Muscle layer of duodenum (tissue), 2 donors: ENCODE measurements around the gene OR51B5.
"Not testable (repeated sequence)": the region's sequence is repeated elsewhere in the genome, so short reads cannot be mapped to it uniquely, and the experiment has no call there.

ENCODE experiments used
- H3K27ac ChIP-seq: one replicate; pipeline ENCODE4 v1.7.0; 2013; ENCODE audit warnings: mild to moderate bottlenecking, low read length
- H3K27me3 ChIP-seq: one replicate; pipeline ENCODE4 v1.7.0; 2013; ENCODE audit warnings: low read depth, mild to moderate bottlenecking, control low read depth, low read length
- H3K36me3 ChIP-seq, 2 donors: one replicate each; pipeline ENCODE4 v1.7.0; 2013; ENCODE audit warnings: low read length in 2 of 2, control low read depth in 1 of 2, mild to moderate bottlenecking in 1 of 2; ENCODE audit not compliant: insufficient read depth in 2 of 2, control insufficient read depth in 1 of 2
- H3K4me1 ChIP-seq, 2 donors: one replicate each; pipeline ENCODE4 v1.7.0; 2013; ENCODE audit warnings: low read length in 2 of 2, mild to moderate bottlenecking in 2 of 2, control low read depth in 1 of 2, moderate library complexity in 1 of 2; ENCODE audit not compliant: insufficient read depth in 2 of 2, control insufficient read depth in 1 of 2
- H3K4me3 ChIP-seq, 2 donors: one replicate each; pipeline ENCODE4 v1.7.0; 2013; ENCODE audit warnings: low read length in 2 of 2, low read depth in 1 of 2, mild to moderate bottlenecking in 1 of 2
- H3K9me3 ChIP-seq, 2 donors: one replicate each; pipeline ENCODE4 v1.7.0; 2013; ENCODE audit warnings: low read length in 2 of 2, control low read depth in 1 of 2, mild to moderate bottlenecking in 1 of 2; ENCODE audit not compliant: control insufficient read depth in 1 of 2
- donor health status: healthy.

OR51B5 gene

DNA sequence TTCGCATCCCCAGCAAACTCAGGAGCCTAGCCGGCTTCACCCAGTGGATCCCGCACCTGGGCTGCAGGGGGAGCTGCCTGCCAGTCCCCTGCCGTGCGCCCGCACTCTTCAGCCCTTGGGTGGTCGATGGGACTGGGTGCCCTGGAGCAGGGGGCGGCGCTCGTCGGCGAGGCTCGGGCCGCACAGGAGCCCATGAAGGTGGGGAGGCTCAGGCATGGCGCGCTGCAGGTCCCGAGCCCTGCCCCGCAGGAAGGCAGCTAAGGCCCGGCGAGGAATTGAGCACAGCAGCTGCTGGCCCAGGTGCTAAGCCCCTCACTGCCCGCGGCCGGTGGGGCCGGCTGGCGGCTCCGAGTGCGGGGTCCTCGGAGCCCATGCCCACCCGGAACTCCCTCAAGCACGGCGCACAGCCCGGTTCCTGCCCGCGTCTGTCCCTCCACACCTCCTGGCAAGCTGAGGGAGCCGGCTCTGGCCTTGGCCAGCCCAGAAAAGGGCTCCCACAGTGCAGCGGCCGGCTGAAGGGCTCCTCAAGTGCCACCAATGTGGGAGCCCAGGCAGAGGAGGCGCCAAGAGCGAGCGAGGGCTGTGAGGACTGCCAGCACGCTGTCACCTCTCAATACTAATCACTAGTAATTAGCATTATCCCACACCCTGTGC lies 48.9 kb downstream of the OR51B5 start:
- not testable (repeated sequence) for H3K27ac ChIP-seq, H3K27me3 ChIP-seq, H3K4me3 ChIP-seq, H3K4me1 ChIP-seq, H3K36me3 ChIP-seq, H3K9me3 ChIP-seq

DNA sequence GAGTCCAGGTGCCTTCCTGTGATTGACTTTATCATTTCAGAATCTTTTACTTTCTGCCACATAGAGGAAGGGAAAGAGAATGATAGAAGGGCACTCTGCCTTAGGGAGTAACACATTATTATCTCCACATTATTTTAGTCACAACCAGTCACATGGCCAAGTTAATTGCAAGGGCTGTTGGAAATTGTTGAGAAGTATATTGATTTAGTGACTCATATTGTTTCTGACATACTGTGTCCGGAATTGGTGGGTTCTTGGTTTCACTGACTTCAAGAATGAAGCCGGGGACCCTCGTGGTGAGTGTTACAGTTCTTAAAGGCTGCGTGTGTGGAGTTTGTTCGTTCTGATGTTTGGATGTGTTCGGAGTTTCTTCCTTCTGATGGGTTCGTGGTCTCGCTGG lies 50.3 kb downstream of the OR51B5 start:
- Histone ChIP-seq H3K36me3 (no peaks in the 10 kb centered on the region), H3K9me3 (no peaks in the 10 kb centered on the region), H3K4me3 (no peak overlapping the region), H3K27ac (no peak overlapping the region), H3K4me1 (no peaks in the 10 kb centered on the region), H3K27me3 (no peaks in the 10 kb centered on the region)
